ENCODE results near the gene MN1. TPM values are rescaled to one million over a fixed set of nuclear protein-coding genes. Genes with fewer than 3 reads are reported as not detected.

The MN1 gene
- total and polyA plus RNA-seq, 2 of the 8 experiments (the other 6 are each of a cell fraction or from before 2014, with no cell fraction given): 3.1 to 4.9 TPM

GRCh38 chr22:27840436-27840835 lies 38.9 kb upstream of the MN1 start:
- Histone ChIP-seq H3K23me2 (ENCODE audit: low read depth, low read length) (no peaks in the 10 kb centered on the region), H3K36me3 (ENCODE audit: control insufficient read depth in 2 of 4, insufficient read depth in 4 of 4, low read length in 3 of 4) (no peaks in the 10 kb centered on the region), H3K4me1 (replicated peaks in 1 of 4; ENCODE audit: control insufficient read depth in 3 of 4, insufficient read depth in 4 of 4, low read length in 3 of 4) (peaks cover 3 to 17% (median 10%) of the 10 kb centered on the region in 4 experiments), H3K79me2 (ENCODE audit: control insufficient read depth in 1 of 2, insufficient read depth in 2 of 2, low read length in 2 of 2) (no peaks in the 10 kb centered on the region), H4K91ac (replicated peaks; ENCODE audit: insufficient read length, low read length) (no peak overlapping the region), H2AFZ (ENCODE audit: low read length) (no peak overlapping the region), H3K4me3 (ENCODE audit: extremely low read depth in 1 of 4, insufficient read depth in 2 of 4, low read depth in 3 of 4, low read length in 4 of 4) (no peak overlapping the region), H2AK5ac (ENCODE audit: low read depth, low read length) (no peak overlapping the region), H4K20me1 (replicated peaks in 1 of 2; ENCODE audit: control insufficient read depth in 1 of 2, insufficient read depth in 2 of 2, low read length in 2 of 2) (no peaks in the 10 kb centered on the region), H3K23ac (ENCODE audit: insufficient read length) (no peak overlapping the region), H2BK12ac (ENCODE audit: low read depth, low read length) (no peak overlapping the region), H4K5ac (ENCODE audit: insufficient read length, low read depth, low read length) (no peak overlapping the region), H3K27me3 (replicated peaks in 1 of 4; ENCODE audit: control insufficient read depth in 3 of 4, extremely low read depth in 1 of 4, insufficient read depth in 3 of 4, low read length in 3 of 4) (no peaks in the 10 kb centered on the region), H3K4ac (replicated peaks; ENCODE audit: insufficient read length, low read depth, low read length) (no peak overlapping the region), H3K9ac (replicated peaks in 1 of 4; ENCODE audit: extremely low read depth in 1 of 4, low read depth in 3 of 4, low read length in 3 of 4) (no peak overlapping the region), H3K9me3 (ENCODE audit: insufficient read depth in 2 of 2, low read depth in 1 of 2, low read length in 1 of 2) (peaks cover 0 to 3% of the 10 kb centered on the region in 2 experiments; a peak in 1 of 4 replicates), H2BK5ac (ENCODE audit: low read depth, low read length) (no peak overlapping the region), H3K56ac (replicated peaks; ENCODE audit: insufficient read length, low read depth, low read length) (no peak overlapping the region), H3K27ac (ENCODE audit: low read depth, low read length) (no peak overlapping the region), H3K14ac (ENCODE audit: insufficient read length) (no peak overlapping the region), H3K18ac (ENCODE audit: extremely low read depth, low read length) (no peak overlapping the region), H2BK15ac (ENCODE audit: low read length) (no peak overlapping the region), H2BK120ac (replicated peaks; ENCODE audit: low read depth, low read length) (no peak overlapping the region), H2BK20ac (ENCODE audit: low read length) (no peak overlapping the region), H3K4me2 (ENCODE audit: insufficient read depth in 1 of 2, low read depth in 2 of 2, low read length in 2 of 2) (no peak overlapping the region), H3K79me1 (ENCODE audit: low read depth, low read length) (no peaks in the 10 kb centered on the region), H4K8ac (ENCODE audit: extremely low read depth, insufficient read depth, low read length) (no peak overlapping the region)
- CTCF ChIA-PET (ENCODE audit: partially characterized antibody): interaction anchor here (1.0 to 2.1 kb wide), 4 partner anchors 9 to 15 kb away, joined by 3 to 13 read pairs (median 4); no protein-coding TSS in a partner anchor
- DNase-seq (ENCODE audit: low read depth in 1 of 2, low spot score in 2 of 2) (no peak), FAIRE-seq (no peak)
- WGBS, 2 experiments (ENCODE audit: extremely low coverage in 1 of 2, insufficient coverage in 1 of 2, insufficient read length in 1 of 2, insufficient replicate concordance in 2 of 2, low coverage in 1 of 2, low lambda C conversion rate in 2 of 2, missing lambda C conversion rate in 1 of 2): 89% methylated on average over 7 of the region's 7 CpGs; no CpG with 5 or more reads in 1 of the 2 experiments
- POLR2A ChIA-PET (ENCODE audit: partially characterized antibody): interaction anchor here (1.4 to 1.5 kb wide), 2 partner anchors 10 to 169 kb away, joined by 4 to 5 read pairs; no protein-coding TSS in a partner anchor
- TF ChIP-seq SUZ12 (IDR thresholded peaks at IDR 0.05; ENCODE audit: low read length): no peak
- TF ChIP-seq SRF (IDR thresholded peaks at IDR 0.05; ENCODE audit: low read depth, low read length): no peak
- no peak for TF ChIP-seq CBX8 (IDR thresholded peaks at IDR 0.05; ENCODE audit: borderline replicate concordance, low read depth, low read length)
- TF ChIP-seq E2F6 (IDR thresholded peaks at IDR 0.05): no peak
- no peak for TF ChIP-seq TEAD4 (IDR thresholded peaks at IDR 0.05; ENCODE audit: low read depth, low read length)
- TF ChIP-seq RNF2 (IDR thresholded peaks at IDR 0.05; ENCODE audit: borderline replicate concordance, low read depth, low read length, missing control alignments, poor library complexity, severe bottlenecking): no peak
- TF ChIP-seq PHF8 (conservative IDR thresholded peaks at IDR 0.05; ENCODE audit: low read depth, low read length): no peak
- no peak for TF ChIP-seq GTF2F1 (IDR thresholded peaks at IDR 0.05; ENCODE audit: borderline replicate concordance, low read depth, low read length)
- no peak for TF ChIP-seq GABPA (IDR thresholded peaks at IDR 0.05; ENCODE audit: borderline replicate concordance, insufficient read depth, low read length)
- TF ChIP-seq KDM1A (IDR thresholded peaks at IDR 0.05; ENCODE audit: borderline replicate concordance, low read length): no peak
- TF ChIP-seq SIRT6 (IDR thresholded peaks at IDR 0.05; ENCODE audit: low read length): no peak
- TF ChIP-seq SIN3A (conservative IDR thresholded peaks at IDR 0.05 in 1 of 2, IDR thresholded peaks at IDR 0.05 in 1 of 2; ENCODE audit: low read depth in 1 of 2, low read length in 2 of 2): no peak
